Fibroblast of lung (primary cell): ENCODE measurements around the gene BRD1. TPM values are rescaled to one million over a fixed set of nuclear protein-coding genes. Genes with fewer than 3 reads are reported as not detected.

Source experiments
- DNase-seq, 2 donors: peaks; one replicate each; pipeline versions ENCODE4 v3.0.0 to v3.0.0-alpha.2; 2010; ENCODE audit warnings: low read depth in 2 of 2
- H2AFZ ChIP-seq: 2 replicates; pipeline ENCODE4 v1.5.1; 2012; ENCODE audit warnings: low read length, control low read depth, inconsistent platforms
- H3K27ac ChIP-seq: 2 replicates; pipeline ENCODE4 v1.5.1; 2011; ENCODE audit warnings: low read length, control low read depth; ENCODE audit not compliant: insufficient read depth
- H3K27me3 ChIP-seq: 2 replicates; pipeline ENCODE4 v1.5.1; 2011; ENCODE audit warnings: mild to moderate bottlenecking, low read length; ENCODE audit not compliant: control insufficient read depth, insufficient read depth
- H3K36me3 ChIP-seq: 2 replicates; pipeline ENCODE4 v1.5.1; 2011; ENCODE audit warnings: low read length; ENCODE audit not compliant: control insufficient read depth, insufficient read depth
- H3K4me1 ChIP-seq: 2 replicates; pipeline ENCODE4 v1.5.1; 2011; ENCODE audit warnings: low read length; ENCODE audit not compliant: control insufficient read depth, insufficient read depth; ENCODE audit errors: extremely low read depth
- H3K4me2 ChIP-seq: 2 replicates; pipeline ENCODE4 v1.5.1; 2011; ENCODE audit warnings: low read length, control low read depth; ENCODE audit not compliant: insufficient read depth; ENCODE audit errors: extremely low read depth
- H3K4me3 ChIP-seq, 4 experiments: fragments of 200-600 bp in 1 of 4; sonication (generic) in 1 of 4; replicated peaks in 1 of 4; 2 replicates each; pipeline ENCODE4 v1.5.1; 2011 to 2016; ENCODE audit warnings: low read length in 4 of 4, low read depth in 3 of 4, mild to moderate bottlenecking in 3 of 4, control low read depth in 2 of 4, inconsistent platforms in 1 of 4, mixed read lengths in 1 of 4; ENCODE audit not compliant: insufficient read depth in 1 of 4; ENCODE audit errors: control extremely low read depth in 1 of 4
- H3K79me2 ChIP-seq: 2 replicates; pipeline ENCODE4 v1.5.1; 2012; ENCODE audit warnings: mild to moderate bottlenecking, low read length, inconsistent platforms; ENCODE audit not compliant: control insufficient read depth, insufficient read depth
- H3K9ac ChIP-seq: 2 replicates; pipeline ENCODE4 v1.5.1; 2011; ENCODE audit warnings: mild to moderate bottlenecking, low read length, control low read depth; ENCODE audit not compliant: insufficient read depth
- H3K9me3 ChIP-seq: 2 replicates; pipeline ENCODE4 v1.5.1; 2012; ENCODE audit warnings: low read depth, low read length; ENCODE audit not compliant: control insufficient read depth, insufficient read depth
- H4K20me1 ChIP-seq: 2 replicates; pipeline ENCODE4 v1.5.1; 2011; ENCODE audit warnings: low read length; ENCODE audit not compliant: control insufficient read depth, insufficient read depth; ENCODE audit errors: extremely low read depth
- CTCF ChIP-seq, 2 donors: IDR thresholded peaks in 1 of 2; conservative IDR thresholded peaks in 1 of 2; 1 replicate in 1 of 2; 2 replicates in 1 of 2; pipeline ENCODE4 v1.5.1; 2011 to 2012; ENCODE audit warnings: low read length in 2 of 2, control low read depth in 1 of 2, inconsistent platforms in 1 of 2, low read depth in 1 of 2, mild to moderate bottlenecking in 1 of 2
- EZH2 ChIP-seq: IDR thresholded peaks from 2 replicates; pipeline ENCODE4 v1.5.1; 2012; ENCODE audit warnings: low read length, control low read depth, mild to moderate bottlenecking; ENCODE audit errors: missing control alignments
- polyA plus RNA-seq, 2 donors: library from polyadenylated mRNA; depleted of rRNA in 1 of 2; stranded (reverse) in 1 of 2; unstranded in 1 of 2; fragments of >200 nt; gene quantifications; 2 replicates each; pipeline ENCODE4 v1.2.1, GENCODE V29; 2011 to 2012; ENCODE audit warnings: missing spikeins in 1 of 2
- total RNA-seq: library from RNA; depleted of rRNA; stranded (reverse); fragments of >200 nt; gene quantifications from 2 replicates; pipeline ENCODE4 v1.2.1, GENCODE V29; 2014

Gene BRD1
- total and polyA plus RNA-seq, 2 donors (not counting 1 experiment from before 2014, with no cell fraction given), result 4.3 to 26.6 TPM

GRCh38 chr22:49803134-49803533 is 24.5 kb downstream of the BRD1 start:
- H3K79me2 ChIP-seq, result peaks cover 92% of the 10 kb centered on the region
- H4K20me1 ChIP-seq, result no peaks in the 10 kb centered on the region
- peaks cover 19% of the 10 kb centered on the region for H3K36me3 ChIP-seq
- no peaks in the 10 kb centered on the region for H3K27me3 ChIP-seq
- no peak overlapping the region for H3K27ac ChIP-seq
- no peak overlapping the region for H3K9ac ChIP-seq
- no peak overlapping the region for H3K4me2 ChIP-seq
- no peak overlapping the region for H3K4me3 ChIP-seq
- H3K9me3 ChIP-seq, result no peaks in the 10 kb centered on the region
- H3K4me1 ChIP-seq, result no peaks in the 10 kb centered on the region
- DNase-seq, result no peak
- no peak overlapping the region for H2AFZ ChIP-seq
- TF ChIP-seq CTCF (conservative IDR thresholded peaks at IDR 0.05 in 1 of 2, IDR thresholded peaks at IDR 0.05 in 1 of 2; ENCODE audit: low read depth in 1 of 2, low read length in 2 of 2), result no peak
- TF ChIP-seq EZH2, result no peak

GRCh38 chr22:49801391-49802060 is 26.1 kb downstream of the BRD1 start:
- H3K9me3 ChIP-seq, result no peaks in the 10 kb centered on the region
- no peak overlapping the region for H2AFZ ChIP-seq
- H3K4me2 ChIP-seq, result no peak overlapping the region
- no peak for DNase-seq
- H3K27me3 ChIP-seq, result no peaks in the 10 kb centered on the region
- no peak overlapping the region for H3K4me3 ChIP-seq
- peaks cover 87% of the 10 kb centered on the region for H3K79me2 ChIP-seq
- H3K9ac ChIP-seq, result no peak overlapping the region
- peaks cover 30% of the 10 kb centered on the region for H3K36me3 ChIP-seq
- no peak for TF ChIP-seq EZH2
- H3K4me1 ChIP-seq, result no peaks in the 10 kb centered on the region
- no peaks in the 10 kb centered on the region for H4K20me1 ChIP-seq
- H3K27ac ChIP-seq, result no peak overlapping the region

- Histone ChIP-seq H3K9ac (no peak overlapping the region), H3K4me3 (no peak overlapping the region), H3K27me3 (no peaks in the 10 kb centered on the region), H2AFZ (no peak overlapping the region), H4K20me1 (no peaks in the 10 kb centered on the region), H3K4me2 (no peak overlapping the region), H3K79me2 (peaks cover 80% of the 10 kb centered on the region), H3K36me3 (peaks cover 31% of the 10 kb centered on the region), H3K4me1 (no peaks in the 10 kb centered on the region), H3K27ac (no peak overlapping the region), H3K9me3 (no peaks in the 10 kb centered on the region)
- no peak for DNase-seq
- TF ChIP-seq EZH2 (no peak), CTCF (conservative IDR thresholded peaks at IDR 0.05 in 1 of 2, IDR thresholded peaks at IDR 0.05 in 1 of 2; ENCODE audit: low read depth in 1 of 2, low read length in 2 of 2) (no peak)
Observed at GRCh38 chr22:49800408-49801238, 27.1 kb downstream of the BRD1 start.
